Thyroid gland (tissue), 4 donors: Measurements from ENCODE around the gene ARHGAP10. TPM values are rescaled to one million over a fixed set of nuclear protein-coding genes. Genes with fewer than 3 reads are reported as not detected.
A peak's percentile ranks its signal among the peaks of the same experiment; 100 is the strongest.

Source experiments
- DNase-seq, 2 donors: peaks; one replicate each; pipeline ENCODE4 v3.0.0-alpha.2; 2019
- H3K27ac ChIP-seq, 3 donors: fragments of 200-600 bp; sonication (generic); 1 replicate in 2 of 3; 2 replicates in 1 of 3; pipeline ENCODE4 v1.5.1; 2016 to 2019; ENCODE audit warnings: mild to moderate bottlenecking in 1 of 3, moderate library complexity in 1 of 3
- H3K27me3 ChIP-seq: fragments of 200-600 bp; sonication (generic); one replicate; pipeline ENCODE4 v1.5.1; 2019
- H3K36me3 ChIP-seq, 2 donors: fragments of 200-600 bp; sonication (generic); one replicate each; pipeline ENCODE4 v1.5.1; 2016 to 2019
- H3K4me1 ChIP-seq, 2 donors: fragments of 200-600 bp; sonication (generic); one replicate each; pipeline ENCODE4 v1.5.1; 2017 to 2019
- H3K4me3 ChIP-seq, 3 donors: fragments of 200-600 bp; sonication (generic); replicated peaks in 1 of 3; 1 replicate in 2 of 3; 2 replicates in 1 of 3; pipeline ENCODE4 v1.5.1; 2016; ENCODE audit warnings: mild to moderate bottlenecking in 1 of 3
- H3K9me3 ChIP-seq: fragments of 200-600 bp; sonication (generic); one replicate; pipeline ENCODE4 v1.5.1; 2017
- POLR2A ChIP-seq, 2 donors: fragments of 450-650 bp; IDR thresholded peaks; one replicate each; pipeline ENCODE4 v1.6.1; 2017; ENCODE audit warnings: antibody characterized with exemption in 2 of 2, mild to moderate bottlenecking in 2 of 2, moderate library complexity in 1 of 2
- WGBS, 2 donors: methylation state at CpG; one replicate each; pipeline ENCODE4 v1.1.5; 2017; 5-methylcytosine and 5-hydroxymethylcytosine counted together
- intact Hi-C: fragments of 100-400 bp; cut with DNase I; formaldehyde crosslinking; loops from one replicate; pipeline ENCODE4 v1.15.1; 2023
- total RNA-seq, 4 donors: library from RNA; depleted of rRNA; stranded (reverse); fragments of >200 nt; gene quantifications; one replicate each; pipeline ENCODE4 v1.2.3, GENCODE V29; 2016
- TF ChIP-seq, protein P1 (sequence below), 6 experiments: fragments of 200-600 bp in 3 of 6; fragments of 450-650 bp in 3 of 6; sonication (generic) in 3 of 6; IDR thresholded peaks; one replicate each; pipeline ENCODE4 v1.5.1; 2016 to 2019; ENCODE audit warnings: antibody characterized with exemption in 6 of 6, mild to moderate bottlenecking in 2 of 6, inconsistent platforms in 1 of 6, moderate library complexity in 1 of 6

The ARHGAP10 gene
- total RNA-seq, 4 donors from 2014 or later: 39.5 to 78.4 (median 42.0) TPM

- Histone ChIP-seq H3K27ac (no peak overlapping the region), H3K9me3 (no peaks in the 10 kb centered on the region), H3K4me3 (no peak overlapping the region), H3K4me1 (no peaks in the 10 kb centered on the region), H3K36me3 (no peaks in the 10 kb centered on the region), H3K27me3 (no peaks in the 10 kb centered on the region)
- DNase-seq: peak; percentile 59 to 66
- intact Hi-C loops: loop anchor here (2.0 kb wide), 1 partner anchor 161 kb away; no protein-coding TSS in a partner anchor
- WGBS, 2 donors: 42 to 47% methylated on average over 7 of the region's 7 CpGs
- TF ChIP-seq POLR2A (IDR thresholded peaks at IDR 0.05): no peak
- TF ChIP-seq, protein P1, sequence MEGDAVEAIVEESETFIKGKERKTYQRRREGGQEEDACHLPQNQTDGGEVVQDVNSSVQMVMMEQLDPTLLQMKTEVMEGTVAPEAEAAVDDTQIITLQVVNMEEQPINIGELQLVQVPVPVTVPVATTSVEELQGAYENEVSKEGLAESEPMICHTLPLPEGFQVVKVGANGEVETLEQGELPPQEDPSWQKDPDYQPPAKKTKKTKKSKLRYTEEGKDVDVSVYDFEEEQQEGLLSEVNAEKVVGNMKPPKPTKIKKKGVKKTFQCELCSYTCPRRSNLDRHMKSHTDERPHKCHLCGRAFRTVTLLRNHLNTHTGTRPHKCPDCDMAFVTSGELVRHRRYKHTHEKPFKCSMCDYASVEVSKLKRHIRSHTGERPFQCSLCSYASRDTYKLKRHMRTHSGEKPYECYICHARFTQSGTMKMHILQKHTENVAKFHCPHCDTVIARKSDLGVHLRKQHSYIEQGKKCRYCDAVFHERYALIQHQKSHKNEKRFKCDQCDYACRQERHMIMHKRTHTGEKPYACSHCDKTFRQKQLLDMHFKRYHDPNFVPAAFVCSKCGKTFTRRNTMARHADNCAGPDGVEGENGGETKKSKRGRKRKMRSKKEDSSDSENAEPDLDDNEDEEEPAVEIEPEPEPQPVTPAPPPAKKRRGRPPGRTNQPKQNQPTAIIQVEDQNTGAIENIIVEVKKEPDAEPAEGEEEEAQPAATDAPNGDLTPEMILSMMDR (IDR thresholded peaks at IDR 0.05): peak; percentile 63 to 97 (median 89)
Observed at GRCh38 chr4:147707892-147708672, 23.8 kb upstream of the ARHGAP10 start.

DNA sequence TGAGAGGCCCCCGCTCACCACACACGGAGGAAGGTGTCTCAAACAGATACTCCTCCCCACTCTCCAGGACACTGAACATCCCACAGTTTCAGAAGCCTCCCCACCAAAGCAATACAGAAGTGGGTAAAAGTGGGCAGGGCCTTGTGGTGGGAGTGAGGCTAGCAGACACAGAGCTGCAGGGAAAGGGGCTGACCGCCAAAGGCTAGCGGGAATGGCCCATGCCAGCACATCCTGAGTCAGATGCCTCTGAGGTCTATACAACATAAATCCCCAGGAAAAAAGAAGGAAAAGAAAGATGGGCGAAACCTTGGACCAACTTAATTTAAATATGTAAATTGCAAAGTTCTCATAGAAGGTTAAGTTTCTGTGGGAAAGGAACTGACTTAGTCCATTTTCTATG, 21.9 kb upstream of the ARHGAP10 start:
- Histone ChIP-seq H3K4me1 (no peaks in the 10 kb centered on the region), H3K27me3 (no peaks in the 10 kb centered on the region), H3K4me3 (no peak overlapping the region), H3K27ac (no peak overlapping the region), H3K9me3 (no peaks in the 10 kb centered on the region), H3K36me3 (no peaks in the 10 kb centered on the region)
- TF ChIP-seq, protein P1 (IDR thresholded peaks at IDR 0.05): no peak
- no peak for TF ChIP-seq POLR2A (IDR thresholded peaks at IDR 0.05)
- DNase-seq: no peak
- intact Hi-C loops: no loop called here
- WGBS, 2 donors: 95 to 98% methylated on average over 5 of the region's 5 CpGs

DNA sequence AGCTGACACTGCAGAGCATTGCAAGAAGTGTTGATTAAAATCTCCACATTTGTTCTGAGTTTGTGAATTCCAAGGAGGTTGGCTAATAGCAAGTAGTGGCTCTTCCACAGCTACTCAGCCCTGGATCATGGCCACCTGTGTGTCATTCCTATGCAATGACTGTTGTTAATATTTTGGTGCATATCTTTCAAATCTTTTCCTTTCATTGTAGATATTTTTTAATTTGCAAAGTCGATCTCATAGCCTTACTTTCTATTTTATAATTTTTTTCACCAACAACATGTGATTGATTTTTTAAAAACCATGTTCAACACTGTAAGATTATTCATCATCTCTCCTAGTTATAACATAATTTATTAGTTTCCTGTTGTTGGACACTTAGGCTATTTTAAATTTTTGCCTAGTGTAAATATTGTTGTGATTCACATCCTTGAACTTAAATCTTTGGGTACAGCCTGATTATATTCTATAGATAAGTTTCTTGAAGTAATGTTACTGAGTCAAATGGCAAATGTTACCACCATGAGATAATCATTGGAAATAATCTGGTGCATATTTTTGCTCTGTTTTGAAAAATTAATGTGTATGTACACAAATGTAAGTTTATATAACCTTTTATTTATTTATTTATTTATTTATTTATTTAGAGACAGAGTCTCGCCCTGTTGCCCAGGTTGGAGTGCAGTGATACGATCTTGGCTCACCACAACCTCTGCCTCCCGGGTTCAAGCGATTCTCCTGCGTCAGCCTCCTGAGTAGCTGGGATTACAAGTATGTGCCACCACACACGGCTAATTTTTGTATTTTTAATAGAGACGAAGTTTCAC, 17.1 kb upstream of the ARHGAP10 start:
- 93 to 95% methylated on average over 8 of the region's 8 CpGs for WGBS, 2 donors
- H3K36me3 ChIP-seq: no peaks in the 10 kb centered on the region
- no peaks in the 10 kb centered on the region for H3K9me3 ChIP-seq
- no peak overlapping the region for H3K4me3 ChIP-seq
- H3K27ac ChIP-seq: no peak overlapping the region
- no peaks in the 10 kb centered on the region for H3K27me3 ChIP-seq
- peak in 1 of 2 donors; percentile 8 for DNase-seq
- TF ChIP-seq, protein P1 (IDR thresholded peaks at IDR 0.05): no peak
- no peak for TF ChIP-seq POLR2A (IDR thresholded peaks at IDR 0.05)
- intact Hi-C loops: no loop called here
- H3K4me1 ChIP-seq: no peaks in the 10 kb centered on the region

- H3K9me3 ChIP-seq: no peaks in the 10 kb centered on the region
- no peaks in the 10 kb centered on the region for H3K27me3 ChIP-seq
- WGBS, 2 donors: 80 to 88% methylated on average over 1 of the region's 1 CpG
- TF ChIP-seq, protein P1 (IDR thresholded peaks at IDR 0.05): no peak
- TF ChIP-seq POLR2A (IDR thresholded peaks at IDR 0.05): no peak
- no peak overlapping the region for H3K27ac ChIP-seq
- intact Hi-C loops: no loop called here
- no peak for DNase-seq
- no peaks in the 10 kb centered on the region for H3K36me3 ChIP-seq
- no peaks in the 10 kb centered on the region for H3K4me1 ChIP-seq
- no peak overlapping the region for H3K4me3 ChIP-seq
Observed at GRCh38 chr4:147717878-147718277, 14.0 kb upstream of the ARHGAP10 start.

DNA sequence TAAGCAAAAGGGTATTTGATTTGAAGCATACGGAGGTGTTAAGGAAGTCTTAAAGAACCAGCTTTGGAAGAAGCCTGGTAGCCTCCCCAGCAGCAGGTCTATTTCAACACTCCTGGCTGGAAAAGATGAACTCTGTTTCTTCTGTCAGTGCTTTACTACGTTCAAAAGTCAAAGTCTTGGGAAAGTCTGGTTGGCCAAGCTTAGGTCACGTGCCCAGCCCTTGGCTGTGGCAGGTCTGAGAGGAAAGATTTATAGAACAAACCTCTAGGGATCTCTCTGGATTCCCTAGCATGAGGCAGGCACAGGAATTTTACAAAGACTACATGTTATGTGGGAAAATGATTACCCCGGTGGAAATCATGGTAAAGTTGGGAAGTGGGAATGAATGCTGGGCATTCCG, 8.6 kb upstream of the ARHGAP10 start:
- Histone ChIP-seq H3K9me3 (no peaks in the 10 kb centered on the region), H3K27ac (no peak overlapping the region), H3K4me1 (no peaks in the 10 kb centered on the region), H3K4me3 (no peak overlapping the region), H3K36me3 (no peaks in the 10 kb centered on the region), H3K27me3 (no peaks in the 10 kb centered on the region)
- DNase-seq: no peak
- WGBS, 2 donors: 66 to 72% methylated on average over 5 of the region's 5 CpGs
- no peak for TF ChIP-seq POLR2A (IDR thresholded peaks at IDR 0.05)
- TF ChIP-seq, protein P1 (IDR thresholded peaks at IDR 0.05): no peak
- intact Hi-C loops: no loop called here
